Measurements from ENCODE around the gene SLC19A3. TPM values are rescaled to one million over a fixed set of nuclear protein-coding genes. Genes with fewer than 3 reads are reported as not detected.
"Not testable (repeated sequence)": the region's sequence is repeated elsewhere in the genome, so short reads cannot be mapped to it uniquely, and the experiment has no call there.

The SLC19A3 gene
- total RNA-seq, 3 donors from 2014 or later = 29.9 to 278 (median 46.9) TPM

DNA sequence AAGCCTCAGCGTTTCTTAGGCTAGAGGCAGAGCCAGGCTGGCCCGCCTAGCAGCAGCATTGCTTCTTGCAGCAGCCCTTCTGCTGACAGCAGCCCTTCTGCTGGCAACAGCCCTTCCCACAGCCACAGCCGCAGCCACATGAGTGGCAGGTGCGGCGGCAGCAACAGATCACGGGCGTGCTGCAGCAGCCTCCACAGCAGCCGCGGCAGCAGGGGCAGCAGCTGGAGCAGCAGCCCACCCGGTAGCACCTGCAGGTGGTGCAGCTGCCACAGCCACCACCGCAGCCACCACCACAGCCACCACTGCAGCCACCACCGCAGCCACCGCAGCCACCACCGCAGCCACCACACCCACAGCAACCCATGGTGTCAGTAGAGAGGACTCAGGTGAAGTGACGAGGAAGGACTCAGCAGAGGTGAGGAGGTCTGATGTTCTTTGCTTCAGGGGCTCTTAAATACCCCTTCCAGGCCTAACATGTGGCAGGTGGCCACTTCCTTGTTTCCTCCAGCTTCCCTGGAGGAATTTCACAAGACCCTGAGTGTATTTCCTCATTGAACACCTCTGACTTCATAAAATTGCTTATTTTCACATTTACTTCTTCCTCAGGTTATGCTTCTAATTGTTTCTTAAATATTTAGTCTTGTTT lies 6.7 kb upstream of the SLC19A3 start, which contains the start of gene SCYGR6:
Gene SCYGR6, minus strand, starts transcription at position 364 of the 646 bp plus-strand sequence. Its CDS starts 0 bp downstream, at position 364.
- TF ChIP-seq POLR2A (IDR thresholded peaks at IDR 0.05) = no peak
- TF ChIP-seq, protein P1, sequence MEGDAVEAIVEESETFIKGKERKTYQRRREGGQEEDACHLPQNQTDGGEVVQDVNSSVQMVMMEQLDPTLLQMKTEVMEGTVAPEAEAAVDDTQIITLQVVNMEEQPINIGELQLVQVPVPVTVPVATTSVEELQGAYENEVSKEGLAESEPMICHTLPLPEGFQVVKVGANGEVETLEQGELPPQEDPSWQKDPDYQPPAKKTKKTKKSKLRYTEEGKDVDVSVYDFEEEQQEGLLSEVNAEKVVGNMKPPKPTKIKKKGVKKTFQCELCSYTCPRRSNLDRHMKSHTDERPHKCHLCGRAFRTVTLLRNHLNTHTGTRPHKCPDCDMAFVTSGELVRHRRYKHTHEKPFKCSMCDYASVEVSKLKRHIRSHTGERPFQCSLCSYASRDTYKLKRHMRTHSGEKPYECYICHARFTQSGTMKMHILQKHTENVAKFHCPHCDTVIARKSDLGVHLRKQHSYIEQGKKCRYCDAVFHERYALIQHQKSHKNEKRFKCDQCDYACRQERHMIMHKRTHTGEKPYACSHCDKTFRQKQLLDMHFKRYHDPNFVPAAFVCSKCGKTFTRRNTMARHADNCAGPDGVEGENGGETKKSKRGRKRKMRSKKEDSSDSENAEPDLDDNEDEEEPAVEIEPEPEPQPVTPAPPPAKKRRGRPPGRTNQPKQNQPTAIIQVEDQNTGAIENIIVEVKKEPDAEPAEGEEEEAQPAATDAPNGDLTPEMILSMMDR (IDR thresholded peaks at IDR 0.05) = no peak
- TF ChIP-seq POLR2AphosphoS5 (IDR thresholded peaks at IDR 0.05) = no peak

DNA sequence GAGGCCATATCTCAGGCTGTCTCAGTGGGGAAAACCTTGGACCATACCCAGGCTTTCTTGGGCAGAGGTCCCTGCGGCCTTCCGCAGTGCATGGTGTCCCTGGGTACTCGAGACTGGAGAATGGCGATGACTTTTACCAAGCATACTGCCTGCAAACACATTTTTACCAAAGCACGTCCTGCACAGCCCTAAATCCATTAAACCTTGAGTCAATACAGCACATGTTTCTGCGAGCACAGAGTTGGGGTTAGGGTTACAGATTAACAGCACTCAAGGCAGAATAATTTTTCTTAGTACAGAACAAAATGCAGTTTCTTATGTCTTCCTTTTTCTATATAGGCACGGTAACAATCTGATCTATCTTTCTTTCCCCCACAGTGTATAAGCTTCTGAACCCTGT lies 5.0 kb upstream of the SLC19A3 start:
- H3K27me3 ChIP-seq; DNase-seq (ENCODE audit: low spot score in 2 of 2); intact Hi-C loops (cut with DNase I; ENCODE audit: low total_unique reads); H3K9me3 ChIP-seq; H3K4me1 ChIP-seq; H3K36me3 ChIP-seq; H3K27ac ChIP-seq; H3K4me3 ChIP-seq: not testable (repeated sequence)

More for the DNA sequence above, 6.7 kb upstream of the SLC19A3 start, which contains the start of gene SCYGR6:
- Histone ChIP-seq H3K27ac (no peak within 1 kb of the TSS), H3K36me3 (no peaks in the 10 kb centered on the region), H3K9me3 (no peaks in the 10 kb centered on the region), H3K4me1 (no peaks in the 10 kb centered on the region), H3K27me3 (no peaks in the 10 kb centered on the region), H3K4me3 (no peak within 1 kb of the TSS)
- intact Hi-C loops (cut with DNase I; ENCODE audit: low total_unique reads) = no loop called here
- DNase-seq (ENCODE audit: low spot score in 2 of 2) = no peak

DNA sequence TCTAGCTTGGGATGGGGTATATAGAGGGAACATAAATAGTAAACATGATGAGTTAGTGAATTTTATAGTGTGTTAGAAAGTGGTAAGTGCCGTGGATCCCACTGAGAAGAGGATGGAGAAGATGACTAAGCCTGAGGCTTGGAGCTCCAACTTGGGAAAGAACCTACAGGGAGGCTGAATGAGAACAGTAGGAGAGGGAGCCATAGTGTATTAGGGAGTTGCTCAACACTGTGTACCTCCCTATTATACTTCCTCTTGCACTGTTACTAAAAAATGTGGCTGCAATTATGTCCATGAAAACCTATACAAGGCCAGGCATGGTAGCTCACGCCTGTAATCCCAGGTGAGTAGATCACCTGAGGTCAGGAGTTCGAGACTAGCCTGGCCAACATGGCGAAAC lies 2.9 kb upstream of the SLC19A3 start:
- Histone ChIP-seq H3K27me3 (no peaks in the 10 kb centered on the region), H3K4me1 (no peaks in the 10 kb centered on the region), H3K9me3 (no peaks in the 10 kb centered on the region), H3K36me3 (no peaks in the 10 kb centered on the region), H3K4me3 (no peak overlapping the region), H3K27ac (no peak overlapping the region)
- DNase-seq (ENCODE audit: low spot score in 2 of 2) = no peak
- intact Hi-C loops (cut with DNase I; ENCODE audit: low total_unique reads) = no loop called here
- no peak for TF ChIP-seq POLR2AphosphoS5 (IDR thresholded peaks at IDR 0.05)
- TF ChIP-seq, protein P1 (IDR thresholded peaks at IDR 0.05) = no peak

GRCh38 chr2:227719641-227720040 lies 1.8 kb upstream of the SLC19A3 start:
- intact Hi-C loops (cut with DNase I; ENCODE audit: low total_unique reads) = no loop called here
- Histone ChIP-seq H3K27ac (no peak overlapping the region), H3K9me3 (no peaks in the 10 kb centered on the region), H3K4me1 (no peaks in the 10 kb centered on the region), H3K36me3 (no peaks in the 10 kb centered on the region), H3K4me3 (no peak overlapping the region), H3K27me3 (no peaks in the 10 kb centered on the region)
- DNase-seq (ENCODE audit: low spot score in 2 of 2) = no peak
- no peak for TF ChIP-seq POLR2A (IDR thresholded peaks at IDR 0.05)
- TF ChIP-seq, protein P1 (IDR thresholded peaks at IDR 0.05) = no peak
- TF ChIP-seq POLR2AphosphoS5 (IDR thresholded peaks at IDR 0.05) = no peak

DNA sequence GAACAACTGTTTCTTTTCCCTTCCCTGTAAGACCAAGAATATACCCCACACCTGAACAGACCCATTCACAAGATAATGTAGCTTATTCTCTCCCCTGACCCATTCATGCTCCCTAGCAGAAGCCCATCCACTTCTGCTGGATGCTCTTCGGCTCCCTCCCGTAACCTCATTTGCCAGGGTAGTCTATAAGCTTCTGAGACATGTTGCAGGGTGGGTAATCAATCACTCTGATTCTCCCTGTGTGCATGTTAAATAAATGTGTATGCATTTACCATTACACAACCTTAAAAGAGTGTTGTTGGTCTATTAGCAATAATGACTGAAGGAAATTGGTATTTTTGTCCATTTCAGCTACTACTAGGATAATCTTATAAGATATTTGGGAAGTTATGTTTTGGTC lies 1.3 kb downstream of the SLC19A3 start:
- DNase-seq (ENCODE audit: low spot score in 2 of 2) = no peak
- Histone ChIP-seq H3K27ac (no peak overlapping the region), H3K9me3 (no peaks in the 10 kb centered on the region), H3K27me3 (no peaks in the 10 kb centered on the region), H3K4me3 (no peak overlapping the region), H3K36me3 (no peaks in the 10 kb centered on the region), H3K4me1 (no peaks in the 10 kb centered on the region)
- intact Hi-C loops (cut with DNase I; ENCODE audit: low total_unique reads) = no loop called here
- TF ChIP-seq, protein P1 (IDR thresholded peaks at IDR 0.05) = no peak
- TF ChIP-seq POLR2AphosphoS5 (IDR thresholded peaks at IDR 0.05) = no peak
- no peak for TF ChIP-seq POLR2A (IDR thresholded peaks at IDR 0.05)
